GM12878 (cell line): ENCODE data around the gene SMCO4. TPM values are rescaled to one million over a fixed set of nuclear protein-coding genes. Genes with fewer than 3 reads are reported as not detected.

Source experiments
- ATAC-seq: fragments of 200-7000 bp; cut with Tn5 transposase; 3 replicates; pipeline ENCODE4 v1.9.1; 2020; ENCODE audit warnings: mild to moderate bottlenecking, moderate library complexity
- BruUV-seq: library from RNA; stranded (reverse); fragments of 400-500 nt; replicated peaks from 2 replicates; lab custom pipeline; 2021; lab: Mats Ljungman, UMichigan
- CTCF ChIA-PET: fragments of 300-600 bp; sonication (Branson Sonifier 250); formaldehyde crosslinking; extraction: SDS; loops from one replicate; lab custom pipeline; 2021; ENCODE audit warnings: inconsistent platforms; lab: Yijun Ruan, JAX
- POLR2A ChIA-PET: fragments of 350-600 bp; formaldehyde crosslinking; extraction: SDS; loops from one replicate; lab custom pipeline; 2021; ENCODE audit warnings: inconsistent platforms; lab: Charles Lee
- RAD21 ChIA-PET: fragments of 300-600 bp; sonication (Branson Sonifier 250); formaldehyde crosslinking; loops from one replicate; lab custom pipeline; 2023; ENCODE audit warnings: antibody characterized with exemption; ENCODE audit not compliant: unreplicated experiment; lab: Charles Lee
- SMC1A ChIA-PET: fragments of 300-600 bp; sonication (Branson Sonifier 250); formaldehyde crosslinking; loops from one replicate; lab custom pipeline; 2023; ENCODE audit not compliant: unreplicated experiment, uncharacterized antibody; lab: Charles Lee
- DNase-seq: peaks from one replicate; pipeline ENCODE4 v3.0.0-alpha.2; 2011; ENCODE audit warnings: low read depth, low spot score
- FAIRE-seq: peaks from 3 replicates; lab custom pipeline; 2011; peaks lifted over from hg19 to GRCh38; lab: Jason Lieb, UNC
- H2AFZ ChIP-seq: 2 replicates; pipeline ENCODE4 v1.6.0; 2011; ENCODE audit warnings: low read depth, low read length, control low read depth; ENCODE audit not compliant: control insufficient read depth
- H3K27ac ChIP-seq: 2 replicates; pipeline ENCODE4 v1.5.1; 2011; ENCODE audit warnings: control low read depth; ENCODE audit not compliant: control insufficient read depth, insufficient read depth
- H3K27me3 ChIP-seq, 2 experiments: replicated peaks in 1 of 2; 2 replicates each; pipeline versions ENCODE4 v1.6.0 to v1.6.1; 2011; ENCODE audit warnings: low read length in 1 of 2; ENCODE audit not compliant: control insufficient read depth in 2 of 2, insufficient read depth in 2 of 2
- H3K36me3 ChIP-seq, 2 experiments: 2 replicates each; pipeline ENCODE4 v1.5.1; 2011; ENCODE audit warnings: low read length in 1 of 2; ENCODE audit not compliant: control insufficient read depth in 2 of 2, insufficient read depth in 2 of 2
- H3K4me1 ChIP-seq: 2 replicates; pipeline ENCODE4 v1.6.1; 2011; ENCODE audit warnings: mild to moderate bottlenecking, low read length, moderate library complexity, mixed read lengths; ENCODE audit not compliant: control insufficient read depth, insufficient read depth
- H3K4me2 ChIP-seq: 2 replicates; pipeline ENCODE4 v1.6.0; 2011; ENCODE audit warnings: control low read depth; ENCODE audit not compliant: control insufficient read depth, insufficient read depth
- H3K4me3 ChIP-seq: fragments of 200-600 bp; sonication (generic); 2 replicates; pipeline ENCODE4 v1.5.1; 2016
- H3K79me2 ChIP-seq: 2 replicates; pipeline ENCODE4 v1.6.0; 2011; ENCODE audit warnings: low read length; ENCODE audit not compliant: control insufficient read depth, insufficient read depth
- H3K9ac ChIP-seq: 2 replicates; pipeline ENCODE4 v1.8.0; 2011; ENCODE audit warnings: low read length, control low read depth, mixed read lengths; ENCODE audit not compliant: control insufficient read depth, insufficient read depth
- H3K9me3 ChIP-seq: replicated peaks from 3 replicates; pipeline ENCODE4 v1.5.1; 2011; ENCODE audit warnings: mild to moderate bottlenecking, low read length; ENCODE audit not compliant: control insufficient read depth, insufficient read depth
- H4K20me1 ChIP-seq: 2 replicates; pipeline ENCODE4 v1.6.0; 2011; ENCODE audit not compliant: control insufficient read depth, insufficient read depth
- EED ChIP-seq: sonication (generic); IDR thresholded peaks from 2 replicates; pipeline ENCODE4 v1.6.1; 2016; ENCODE audit warnings: antibody characterized with exemption, low read depth
- IRF4 ChIP-seq: IDR thresholded peaks from 2 replicates; pipeline ENCODE4 v1.6.1; 2011; ENCODE audit warnings: low read depth, low read length
- SP1 ChIP-seq: IDR thresholded peaks from one replicate; pipeline ENCODE4 v1.6.1; 2011; ENCODE audit warnings: low read depth, low read length
- SRF ChIP-seq, 2 experiments: IDR thresholded peaks; 2 replicates each; pipeline ENCODE4 v1.6.1; 2011; ENCODE audit warnings: low read depth in 2 of 2, low read length in 2 of 2, mild to moderate bottlenecking in 1 of 2, moderate library complexity in 1 of 2
- SUZ12 ChIP-seq: fragments of 200-600 bp; sonication (generic); IDR thresholded peaks from one replicate; pipeline ENCODE4 v1.6.1; 2018; ENCODE audit warnings: antibody characterized with exemption, mild to moderate bottlenecking; ENCODE audit not compliant: unreplicated experiment
- TARDBP ChIP-seq: IDR thresholded peaks from 2 replicates; pipeline ENCODE4 v1.6.1; 2016; ENCODE audit warnings: borderline replicate concordance
- TCF12 ChIP-seq: IDR thresholded peaks from 2 replicates; pipeline ENCODE4 v1.6.1; 2011; ENCODE audit warnings: low read depth, mild to moderate bottlenecking, low read length
- YY1 ChIP-seq: IDR thresholded peaks from 2 replicates; pipeline ENCODE4 v1.6.1; 2011; ENCODE audit warnings: low read depth, mild to moderate bottlenecking, low read length
- WGBS: methylation state at CpG from one replicate; pipeline ENCODE4 v1.1.6; 2016; ENCODE audit warnings: low lambda C conversion rate; ENCODE audit not compliant: insufficient replicate concordance, insufficient coverage; ENCODE audit errors: missing lambda C conversion rate; 5-methylcytosine and 5-hydroxymethylcytosine counted together
- in situ Hi-C: fragments of 300-500 bp; cut with MboI; formaldehyde crosslinking; loops from 9 replicates; pipeline ENCODE4 v1.14.3; 2018; ENCODE audit warnings: mixed read lengths
- intact Hi-C: fragments of 100-400 bp; cut with micrococcal nuclease; formaldehyde crosslinking; loops from one replicate; pipeline ENCODE4 v1.14.2; 2022; ENCODE audit not compliant: unreplicated experiment
- polyA plus RNA-seq, 11 experiments: library from polyadenylated mRNA; depleted of rRNA in 4 of 11; unstranded in 6 of 11; stranded (reverse) in 5 of 11; fragments of >200 nt; fragmentation: Nextera tagmentation in 4 of 11; fragmentation: Illumina TruSeq in 1 of 11; extraction: Ambion mirVana in 4 of 11; extraction: Trizol in 1 of 11; gene quantifications; 1 replicate in 1 of 11; 2 replicates in 10 of 11; pipeline versions ENCODE4 v1.2.1 to v1.2.3, GENCODE V29; 2011 to 2016; ENCODE audit warnings: inconsistent platforms in 2 of 11, missing spikeins in 2 of 11, low read depth in 1 of 11
- total RNA-seq, 4 experiments: library from RNA; depleted of rRNA in 3 of 4; stranded (reverse); fragments of >200 nt in 3 of 4; fragmentation: Illumina TruSeq in 1 of 4; extraction: Trizol in 1 of 4; gene quantifications; 2 replicates each; pipeline versions ENCODE4 v1.2.1 to v1.2.3, GENCODE V29; 2013 to 2021
- TF ChIP-seq, protein P1 (sequence below): IDR thresholded peaks from 2 replicates; pipeline ENCODE4 v1.6.1; 2011; ENCODE audit warnings: borderline replicate concordance, low read depth, mild to moderate bottlenecking, moderate library complexity, mixed read lengths, low read length; ENCODE audit not compliant: insufficient read depth; ENCODE audit errors: extremely low read length
- TF ChIP-seq, protein P2 (sequence below): fragments of 450-650 bp; IDR thresholded peaks from 2 replicates; pipeline ENCODE4 v1.6.1; 2017; ENCODE audit warnings: antibody characterized with exemption, mild to moderate bottlenecking, moderate library complexity
- TF ChIP-seq, protein P3 (sequence below): fragments of 450-650 bp; IDR thresholded peaks from 2 replicates; pipeline ENCODE4 v1.6.1; 2017; ENCODE audit warnings: borderline replicate concordance
- TF ChIP-seq, protein P4 (sequence below): fragments of 450-650 bp; IDR thresholded peaks from 2 replicates; pipeline ENCODE4 v1.6.1; 2017; ENCODE audit warnings: mild to moderate bottlenecking

The SMCO4 gene
- total and polyA plus RNA-seq, 10 of the 15 experiments (the other 5 are each of a cell fraction or from before 2014, with no cell fraction given) = 3.6 to 59.9 (median 27.9) TPM

DNA sequence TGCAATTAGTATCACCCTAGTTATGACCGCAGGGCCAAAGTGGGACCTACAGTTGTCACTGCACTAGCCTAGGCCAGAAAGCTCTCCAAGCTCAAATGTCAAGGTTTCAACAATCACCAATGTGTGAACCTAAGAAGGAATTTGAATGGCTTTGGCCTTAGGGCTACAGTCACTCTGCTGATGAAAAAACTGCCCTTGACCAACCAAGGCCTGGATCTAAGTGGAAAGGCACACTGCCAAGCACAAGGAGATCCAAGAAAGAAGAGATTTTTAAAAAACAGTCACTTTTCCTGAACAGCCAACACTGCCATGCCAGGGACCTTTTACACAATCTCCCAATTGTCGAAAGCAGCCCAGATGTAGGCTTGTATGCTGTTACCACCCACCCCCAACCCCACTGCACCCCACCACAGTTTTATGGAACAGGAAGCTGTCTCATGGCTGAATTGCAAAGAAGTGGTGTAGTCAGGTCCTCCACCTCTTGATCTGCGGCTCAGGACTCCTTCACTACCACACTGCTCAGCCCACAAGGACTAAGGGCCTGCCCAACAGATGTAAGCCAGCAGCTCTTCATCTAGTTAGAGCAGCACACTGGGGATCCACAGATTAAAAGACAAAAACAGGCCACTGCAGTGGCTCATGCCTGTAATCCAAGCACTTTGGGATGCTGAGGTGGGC lies 32.9 kb downstream of the SMCO4 start:
- DNase-seq (no peak), FAIRE-seq (no peak), ATAC-seq (no peak)
- POLR2A ChIA-PET = interaction anchor here (7.2 kb wide), 1 partner anchor 17 kb away, joined by 95 read pairs; no protein-coding TSS in a partner anchor
- intact Hi-C loops (no loop called here), in situ Hi-C loops (no loop called here)
- Histone ChIP-seq H3K9ac (no peak overlapping the region), H3K27ac (no peak overlapping the region), H3K4me1 (peaks cover 30% of the 10 kb centered on the region), H3K79me2 (peaks cover 24% of the 10 kb centered on the region), H3K27me3 (no peaks in the 10 kb centered on the region), H2AFZ (no peak overlapping the region), H3K36me3 (no peaks in the 10 kb centered on the region; a peak in 1 of 4 replicates), H3K4me3 (no peak overlapping the region), H4K20me1 (no peaks in the 10 kb centered on the region), H3K9me3 (peaks cover 2% of the 10 kb centered on the region; the same call in 1 of the 3 replicates), H3K4me2 (no peak overlapping the region)
- WGBS = 79% methylated on average over 3 of the region's 3 CpGs
- TF ChIP-seq IRF4 (no peak), SP1 (no peak), YY1 (no peak), TARDBP (no peak), EED (no peak), SUZ12 (no peak), SRF (IDR thresholded peaks at IDR 0.05; ENCODE audit: low read depth in 2 of 2, low read length in 2 of 2) (no peak), TCF12 (no peak)
- TF ChIP-seq, protein P1, sequence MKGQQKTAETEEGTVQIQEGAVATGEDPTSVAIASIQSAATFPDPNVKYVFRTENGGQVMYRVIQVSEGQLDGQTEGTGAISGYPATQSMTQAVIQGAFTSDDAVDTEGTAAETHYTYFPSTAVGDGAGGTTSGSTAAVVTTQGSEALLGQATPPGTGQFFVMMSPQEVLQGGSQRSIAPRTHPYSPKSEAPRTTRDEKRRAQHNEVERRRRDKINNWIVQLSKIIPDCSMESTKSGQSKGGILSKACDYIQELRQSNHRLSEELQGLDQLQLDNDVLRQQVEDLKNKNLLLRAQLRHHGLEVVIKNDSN = no peak
- TF ChIP-seq, protein P2, sequence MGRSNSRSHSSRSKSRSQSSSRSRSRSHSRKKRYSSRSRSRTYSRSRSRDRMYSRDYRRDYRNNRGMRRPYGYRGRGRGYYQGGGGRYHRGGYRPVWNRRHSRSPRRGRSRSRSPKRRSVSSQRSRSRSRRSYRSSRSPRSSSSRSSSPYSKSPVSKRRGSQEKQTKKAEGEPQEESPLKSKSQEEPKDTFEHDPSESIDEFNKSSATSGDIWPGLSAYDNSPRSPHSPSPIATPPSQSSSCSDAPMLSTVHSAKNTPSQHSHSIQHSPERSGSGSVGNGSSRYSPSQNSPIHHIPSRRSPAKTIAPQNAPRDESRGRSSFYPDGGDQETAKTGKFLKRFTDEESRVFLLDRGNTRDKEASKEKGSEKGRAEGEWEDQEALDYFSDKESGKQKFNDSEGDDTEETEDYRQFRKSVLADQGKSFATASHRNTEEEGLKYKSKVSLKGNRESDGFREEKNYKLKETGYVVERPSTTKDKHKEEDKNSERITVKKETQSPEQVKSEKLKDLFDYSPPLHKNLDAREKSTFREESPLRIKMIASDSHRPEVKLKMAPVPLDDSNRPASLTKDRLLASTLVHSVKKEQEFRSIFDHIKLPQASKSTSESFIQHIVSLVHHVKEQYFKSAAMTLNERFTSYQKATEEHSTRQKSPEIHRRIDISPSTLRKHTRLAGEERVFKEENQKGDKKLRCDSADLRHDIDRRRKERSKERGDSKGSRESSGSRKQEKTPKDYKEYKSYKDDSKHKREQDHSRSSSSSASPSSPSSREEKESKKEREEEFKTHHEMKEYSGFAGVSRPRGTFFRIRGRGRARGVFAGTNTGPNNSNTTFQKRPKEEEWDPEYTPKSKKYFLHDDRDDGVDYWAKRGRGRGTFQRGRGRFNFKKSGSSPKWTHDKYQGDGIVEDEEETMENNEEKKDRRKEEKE = no peak
- TF ChIP-seq, protein P3, sequence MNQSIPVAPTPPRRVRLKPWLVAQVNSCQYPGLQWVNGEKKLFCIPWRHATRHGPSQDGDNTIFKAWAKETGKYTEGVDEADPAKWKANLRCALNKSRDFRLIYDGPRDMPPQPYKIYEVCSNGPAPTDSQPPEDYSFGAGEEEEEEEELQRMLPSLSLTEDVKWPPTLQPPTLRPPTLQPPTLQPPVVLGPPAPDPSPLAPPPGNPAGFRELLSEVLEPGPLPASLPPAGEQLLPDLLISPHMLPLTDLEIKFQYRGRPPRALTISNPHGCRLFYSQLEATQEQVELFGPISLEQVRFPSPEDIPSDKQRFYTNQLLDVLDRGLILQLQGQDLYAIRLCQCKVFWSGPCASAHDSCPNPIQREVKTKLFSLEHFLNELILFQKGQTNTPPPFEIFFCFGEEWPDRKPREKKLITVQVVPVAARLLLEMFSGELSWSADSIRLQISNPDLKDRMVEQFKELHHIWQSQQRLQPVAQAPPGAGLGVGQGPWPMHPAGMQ = no peak
- TF ChIP-seq, protein P4, sequence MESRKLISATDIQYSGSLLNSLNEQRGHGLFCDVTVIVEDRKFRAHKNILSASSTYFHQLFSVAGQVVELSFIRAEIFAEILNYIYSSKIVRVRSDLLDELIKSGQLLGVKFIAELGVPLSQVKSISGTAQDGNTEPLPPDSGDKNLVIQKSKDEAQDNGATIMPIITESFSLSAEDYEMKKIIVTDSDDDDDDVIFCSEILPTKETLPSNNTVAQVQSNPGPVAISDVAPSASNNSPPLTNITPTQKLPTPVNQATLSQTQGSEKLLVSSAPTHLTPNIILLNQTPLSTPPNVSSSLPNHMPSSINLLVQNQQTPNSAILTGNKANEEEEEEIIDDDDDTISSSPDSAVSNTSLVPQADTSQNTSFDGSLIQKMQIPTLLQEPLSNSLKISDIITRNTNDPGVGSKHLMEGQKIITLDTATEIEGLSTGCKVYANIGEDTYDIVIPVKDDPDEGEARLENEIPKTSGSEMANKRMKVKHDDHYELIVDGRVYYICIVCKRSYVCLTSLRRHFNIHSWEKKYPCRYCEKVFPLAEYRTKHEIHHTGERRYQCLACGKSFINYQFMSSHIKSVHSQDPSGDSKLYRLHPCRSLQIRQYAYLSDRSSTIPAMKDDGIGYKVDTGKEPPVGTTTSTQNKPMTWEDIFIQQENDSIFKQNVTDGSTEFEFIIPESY = no peak
- RAD21 ChIA-PET = interaction anchor here (3.8 kb wide), 1 partner anchor 15 kb away, joined by 33 read pairs; no protein-coding TSS in a partner anchor
- SMC1A ChIA-PET = interaction anchor here (1.3 to 8.9 kb wide), 2 partner anchors 22 to 36 kb away, joined by 3 to 256 read pairs; no protein-coding TSS in a partner anchor
- CTCF ChIA-PET = interaction anchor here (1.6 kb wide), 1 partner anchor 32 kb away, joined by 6 read pairs; the partner anchor contains the start of gene SMCO4
- no TSS peak for BruUV-seq
